Activated naive CD4-positive, alpha-beta T cell treated with anti-CD3 and anti-CD28 coated beads, Interleukin-2, amount 50 U/mL, for 16 hours (primary cell): Measurements from ENCODE around the gene SEC31A.
A peak's percentile ranks its signal among the peaks of the same experiment; 100 is the strongest.
"Not testable (repeated sequence)": the region's sequence is repeated elsewhere in the genome, so short reads cannot be mapped to it uniquely, and the experiment has no call there.

Experiments
- DNase-seq: peaks from one replicate; pipeline ENCODE4 v3.0.0-alpha.2; 2020

Gene SEC31A

GRCh38 chr4:82825425-82825824 lies 65.5 kb downstream of the SEC31A start:
- no peak for DNase-seq

- DNase-seq = no peak
Observed at GRCh38 chr4:82823062-82823461, 67.9 kb downstream of the SEC31A start.

GRCh38 chr4:82820689-82821088 lies 70.3 kb downstream of the SEC31A start:
- no peak for DNase-seq

GRCh38 chr4:82818664-82819662 lies 72.0 kb downstream of the SEC31A start:
- DNase-seq = no peak

GRCh38 chr4:82816874-82817273 lies 74.1 kb downstream of the SEC31A start:
- DNase-seq = not testable (repeated sequence)

GRCh38 chr4:82814034-82814433 lies 76.9 kb downstream of the SEC31A start:
- DNase-seq = no peak

GRCh38 chr4:82811838-82812341 lies 79.1 kb downstream of the SEC31A start:
- DNase-seq = no peak

- no peak for DNase-seq
Observed at GRCh38 chr4:82811392-82811791, 79.6 kb downstream of the SEC31A start.

DNA sequence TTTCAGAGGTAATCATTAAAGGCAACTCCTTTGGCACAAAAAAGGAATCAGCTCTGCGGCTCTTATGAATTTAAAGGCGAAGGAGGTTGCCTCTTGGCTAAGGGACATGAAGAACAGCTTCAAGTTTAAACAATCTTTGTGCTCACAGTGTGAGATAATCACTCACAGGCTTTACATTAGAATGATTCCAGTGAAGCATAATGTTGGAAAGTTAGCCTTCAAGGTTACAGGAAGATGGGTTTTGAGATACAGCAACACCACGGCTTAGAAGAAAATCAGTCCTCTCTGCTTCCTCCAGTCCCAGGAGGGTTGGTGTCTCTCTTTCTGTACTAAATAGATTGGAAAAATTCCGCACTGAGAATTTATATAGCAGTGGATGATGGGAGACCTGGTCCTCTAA lies 80.8 kb downstream of the SEC31A start:
- no peak for DNase-seq

- no peak for DNase-seq
Observed at GRCh38 chr4:82809619-82810018, 81.3 kb downstream of the SEC31A start.

GRCh38 chr4:82803746-82804145 lies 87.2 kb downstream of the SEC31A start:
- DNase-seq = no peak

DNA sequence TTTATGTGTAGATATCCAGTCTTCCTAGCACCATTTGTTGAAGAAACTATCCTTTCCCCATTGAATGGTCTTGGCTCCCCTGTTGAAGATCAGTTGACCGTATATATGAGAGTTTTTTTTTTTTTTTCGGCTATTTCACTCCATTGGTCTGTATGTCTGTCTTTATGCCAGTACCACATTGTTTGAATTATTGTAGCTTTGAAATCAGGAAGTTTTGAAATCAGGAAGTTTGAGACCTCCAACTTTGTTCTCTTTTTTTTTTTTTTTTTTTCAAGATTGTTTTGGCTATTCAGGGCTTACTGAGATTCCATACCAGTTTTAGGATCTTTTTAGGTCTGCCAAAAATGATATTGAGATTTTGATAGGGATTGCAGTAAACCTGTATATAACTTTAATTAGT lies 88.0 kb downstream of the SEC31A start:
- DNase-seq = no peak

DNA sequence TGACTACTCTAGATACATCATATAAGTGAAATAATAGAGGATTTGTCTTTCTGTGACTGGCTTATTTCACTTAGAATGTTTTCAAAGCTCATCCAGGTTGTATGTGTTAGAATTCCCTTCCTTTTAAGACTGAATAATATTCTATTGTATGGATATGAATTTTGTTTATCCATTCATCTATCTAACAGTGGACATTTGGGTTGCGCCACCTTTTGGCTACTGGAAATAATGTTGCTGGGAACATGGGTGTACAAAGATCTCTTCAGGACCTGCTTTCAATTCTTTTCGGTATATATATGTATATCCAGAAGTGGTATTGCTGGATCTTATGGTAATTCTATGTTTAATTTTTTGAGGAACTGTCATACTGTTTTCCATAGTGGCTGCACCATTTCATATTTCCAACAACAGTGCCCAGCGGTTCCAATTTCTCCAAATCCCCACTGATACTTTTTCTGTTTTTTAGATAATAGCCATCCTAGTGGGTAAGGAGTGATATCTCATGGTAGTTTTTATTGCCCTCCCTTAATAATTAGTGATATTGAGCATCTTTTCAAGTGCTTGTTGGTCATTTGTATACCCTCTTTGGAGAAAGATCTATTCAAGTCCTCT lies 88.9 kb downstream of the SEC31A start:
- DNase-seq = no peak

GRCh38 chr4:82799006-82799881 lies 91.7 kb downstream of the SEC31A start:
- no peak for DNase-seq

DNA sequence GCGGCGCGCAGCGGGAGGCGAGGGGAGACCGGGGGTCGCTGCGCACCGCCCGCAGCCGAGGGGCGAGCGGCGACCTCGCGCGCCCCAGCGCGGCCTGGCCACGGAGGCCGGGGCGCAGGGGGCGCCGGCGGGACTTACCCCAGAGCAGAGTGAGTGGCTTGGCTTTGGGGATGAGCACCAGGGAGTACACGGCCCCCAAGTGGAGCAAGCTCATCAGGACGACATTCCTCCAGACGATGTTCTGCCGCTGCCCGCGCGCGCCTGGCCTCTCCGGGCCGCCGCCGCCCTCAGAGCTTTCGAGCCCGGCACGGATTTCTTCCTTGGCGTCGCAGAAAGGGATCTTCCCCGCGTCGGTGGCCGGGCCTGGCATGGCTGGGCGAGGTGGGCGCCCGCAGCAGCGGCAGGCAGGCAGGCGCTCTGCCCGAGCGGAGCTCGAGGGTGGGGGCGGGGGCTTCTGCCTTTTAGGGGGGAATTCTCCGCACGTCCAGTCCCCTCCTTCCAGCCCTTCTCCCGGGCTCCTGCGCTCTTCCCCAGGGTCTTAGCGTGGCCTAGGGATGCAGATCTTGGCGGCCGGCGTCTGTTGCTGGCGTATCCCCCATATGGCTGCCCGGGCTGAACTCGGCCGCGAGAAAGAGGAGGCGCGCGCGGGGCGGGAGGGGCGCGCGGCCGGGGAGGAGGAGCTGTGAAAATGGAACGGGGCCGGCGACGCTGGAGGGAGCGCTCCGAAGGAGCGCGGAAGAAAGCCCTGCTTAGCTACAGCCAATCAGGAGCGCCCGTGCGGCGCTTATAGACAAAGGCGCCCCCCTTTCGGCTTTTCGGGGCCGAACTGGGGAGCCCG lies 92.6 kb downstream of the SEC31A start, which contains the start of gene SCD5:
Gene SCD5, minus strand, starts transcription at position 629 of the 838 bp plus-strand sequence. Its CDS starts 259 bp downstream, at position 370.
- DNase-seq = peak; percentile 21

- DNase-seq = no peak
Observed at GRCh38 chr4:82797405-82798111, 93.4 kb downstream of the SEC31A start.

GRCh38 chr4:82797040-82797404 lies 93.9 kb downstream of the SEC31A start:
- no peak for DNase-seq

DNA sequence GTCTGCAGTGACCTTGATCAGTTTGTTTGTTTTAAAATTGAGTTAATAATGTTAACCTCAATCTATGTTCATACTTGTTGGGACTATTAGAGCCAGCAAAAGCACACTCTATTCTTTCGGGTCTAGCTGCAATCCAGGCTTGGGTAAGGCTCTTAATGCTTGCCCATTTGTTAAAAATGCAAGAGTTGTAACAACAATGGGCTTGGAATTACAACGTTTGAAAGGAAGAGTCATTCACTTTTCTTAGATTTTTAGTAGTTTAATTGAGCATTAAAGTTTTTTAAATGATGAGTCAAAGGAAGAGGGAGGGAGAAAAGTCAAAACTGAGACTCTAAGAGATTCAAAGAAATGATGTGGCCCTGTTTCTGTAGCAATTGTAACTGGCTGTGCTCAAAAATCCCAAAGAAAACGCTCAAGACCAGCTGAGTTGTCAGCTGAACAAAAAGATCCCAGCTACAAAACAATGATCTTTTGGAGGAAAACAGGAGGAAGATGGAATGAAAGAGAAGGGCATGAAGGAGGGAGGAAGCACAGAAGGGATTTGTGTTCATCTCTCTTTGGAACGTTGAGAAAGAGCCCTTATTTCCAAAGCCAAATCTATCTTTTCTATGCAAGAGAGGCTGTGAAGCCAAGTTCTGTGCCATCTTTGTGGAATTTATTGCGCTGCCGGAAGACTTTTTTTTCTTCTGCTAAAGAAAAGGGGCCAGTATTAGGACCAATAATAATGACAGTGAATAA lies 97.9 kb downstream of the SEC31A start:
- DNase-seq = no peak

- DNase-seq = no peak
Observed at GRCh38 chr4:82791179-82791578, 99.8 kb downstream of the SEC31A start.

DNA sequence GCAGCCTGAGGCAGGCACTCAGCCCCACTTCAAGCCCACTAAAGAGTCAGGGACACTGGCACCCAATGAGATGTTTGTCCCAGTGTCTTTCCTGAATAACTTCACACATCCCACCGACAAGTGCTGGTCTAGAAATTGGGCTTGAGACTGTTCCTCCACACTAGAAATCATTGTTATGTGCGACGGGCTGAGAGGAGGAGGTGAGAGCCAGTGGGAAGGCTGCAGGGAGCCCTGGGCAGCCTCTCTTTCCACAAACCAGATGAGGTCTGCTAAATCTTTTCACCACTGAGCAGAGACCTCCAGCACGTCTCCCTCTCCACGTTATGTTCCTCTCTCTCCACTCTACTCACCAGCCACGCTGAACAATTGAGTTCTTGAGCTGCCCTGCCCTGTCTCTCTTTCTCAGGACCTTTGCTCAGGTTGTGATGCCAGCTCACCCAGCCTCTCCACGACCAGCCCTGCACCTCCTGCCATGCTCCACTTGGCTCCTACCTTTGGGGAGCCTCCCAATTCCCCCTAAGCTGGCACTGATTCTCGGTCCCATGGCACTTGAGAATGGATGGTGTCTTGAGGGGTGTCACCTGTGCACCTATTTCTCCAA lies 100.8 kb downstream of the SEC31A start:
- no peak for DNase-seq
